ENCODE measurements around the gene ASIC1.

ASIC1 gene

GRCh38 chr12:50084775-50085614 is 27.6 kb downstream of the ASIC1 start, which contains the start of gene SMARCD1:
SMARCD1 (plus strand) TSS chr12:50085342; CDS start chr12:50085370, 28 bp downstream.
- DNase-seq (ENCODE audit: low read depth) = peak; percentile 78

GRCh38 chr12:50085615-50086072 is 28.2 kb downstream of the ASIC1 start:
- DNase-seq (ENCODE audit: low read depth) = no peak

GRCh38 chr12:50086148-50086547 is 28.8 kb downstream of the ASIC1 start:
- DNase-seq (ENCODE audit: low read depth) = no peak

- no peak for DNase-seq (ENCODE audit: low read depth)
Measured at GRCh38 chr12:50087151-50087550, 29.8 kb downstream of the ASIC1 start.

GRCh38 chr12:50087995-50088394 is 30.6 kb downstream of the ASIC1 start:
- DNase-seq (ENCODE audit: low read depth) = no peak

GRCh38 chr12:50088577-50089335 is 31.4 kb downstream of the ASIC1 start:
- DNase-seq (ENCODE audit: low read depth) = no peak

- no peak for DNase-seq (ENCODE audit: low read depth)
Measured at GRCh38 chr12:50089730-50090129, 32.3 kb downstream of the ASIC1 start.

GRCh38 chr12:50090391-50090790 is 33.0 kb downstream of the ASIC1 start:
- no peak for DNase-seq (ENCODE audit: low read depth)

- no peak for DNase-seq (ENCODE audit: low read depth)
Measured at GRCh38 chr12:50097952-50098351, 40.6 kb downstream of the ASIC1 start.

- no peak for DNase-seq (ENCODE audit: low read depth)
Measured at GRCh38 chr12:50099302-50100008, 42.1 kb downstream of the ASIC1 start.

GRCh38 chr12:50100561-50100960 is 43.2 kb downstream of the ASIC1 start:
- no peak for DNase-seq (ENCODE audit: low read depth)

GRCh38 chr12:50101663-50102062 is 44.3 kb downstream of the ASIC1 start:
- no peak for DNase-seq (ENCODE audit: low read depth)

GRCh38 chr12:50102131-50102531 is 44.7 kb downstream of the ASIC1 start:
- DNase-seq (ENCODE audit: low read depth) = no peak

GRCh38 chr12:50102646-50103309 is 45.4 kb downstream of the ASIC1 start:
- no peak for DNase-seq (ENCODE audit: low read depth)

GRCh38 chr12:50103351-50103750 is 46.0 kb downstream of the ASIC1 start:
- no peak for DNase-seq (ENCODE audit: low read depth)

- DNase-seq (ENCODE audit: low read depth) = no peak
Measured at GRCh38 chr12:50103767-50104321, 46.4 kb downstream of the ASIC1 start, which contains the start of gene GPD1. GPD1 (plus strand) TSS chr12:50104008; CDS start chr12:50104051, 43 bp downstream.

GRCh38 chr12:50104417-50105366 is 47.3 kb downstream of the ASIC1 start:
- no peak for DNase-seq (ENCODE audit: low read depth)

- no peak for DNase-seq (ENCODE audit: low read depth)
Measured at GRCh38 chr12:50105913-50106450, 48.6 kb downstream of the ASIC1 start.

GRCh38 chr12:50106907-50107306 is 49.5 kb downstream of the ASIC1 start:
- no peak for DNase-seq (ENCODE audit: low read depth)
